Erythroblast (primary cell): ENCODE results near the gene EAF1.

Source experiments
- GATA1 ChIP-seq: IDR thresholded peaks from 2 replicates; pipeline ENCODE4 v1.6.1; 2011; ENCODE audit warnings: low read depth, mild to moderate bottlenecking, control low read depth, low read length, moderate library complexity
- POLR2A ChIP-seq: IDR thresholded peaks from 2 replicates; pipeline ENCODE4 v1.6.1; 2011; ENCODE audit warnings: mild to moderate bottlenecking, low read length

DNA sequence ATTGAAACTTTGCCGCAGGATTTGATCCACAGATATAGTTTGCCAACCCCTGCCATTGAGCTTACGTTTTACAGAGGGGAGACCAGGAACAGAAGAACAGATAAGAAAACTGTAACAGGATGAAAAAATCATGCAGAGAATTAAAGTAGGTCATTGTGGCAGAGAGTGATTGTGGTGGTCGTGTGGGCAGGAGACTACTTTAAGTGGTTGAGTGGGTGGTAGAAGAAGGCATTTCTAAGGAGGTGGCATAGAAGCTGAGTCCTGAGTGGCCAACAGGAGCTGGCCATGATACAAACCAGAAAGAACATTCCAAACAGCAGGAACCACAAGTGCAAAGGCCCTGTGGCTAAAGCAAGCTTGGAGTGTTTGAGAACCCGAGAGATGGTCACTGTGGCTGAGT is 59.6 kb downstream of the EAF1 start:
- TF ChIP-seq POLR2A (no peak), GATA1 (no peak)
